Upper lobe of left lung (tissue), 4 donors: ENCODE data around the gene OSTN.

ENCODE experiments used
- CTCF ChIP-seq, 6 experiments: fragments of 450-650 bp in 4 of 6; fragments of 200-600 bp in 2 of 6; sonication (generic) in 2 of 6; IDR thresholded peaks; one replicate each; pipeline ENCODE4 v1.5.1; 2016 to 2019; ENCODE audit warnings: antibody characterized with exemption in 6 of 6
- POLR2A ChIP-seq, 4 donors: fragments of 450-650 bp; IDR thresholded peaks; one replicate each; pipeline ENCODE4 v1.5.1; 2016 to 2017; ENCODE audit warnings: antibody characterized with exemption in 4 of 4, mild to moderate bottlenecking in 2 of 4

GRCh38 chr3:191198932-191199331 lies at the start of gene OSTN:
- TF ChIP-seq CTCF (IDR thresholded peaks at IDR 0.05) = no peak
- TF ChIP-seq POLR2A (IDR thresholded peaks at IDR 0.05) = no peak
